ENCODE results near the gene NDUFB8. TPM values are rescaled to one million over a fixed set of nuclear protein-coding genes. Genes with fewer than 3 reads are reported as not detected.
"Not testable (repeated sequence)": the region's sequence is repeated elsewhere in the genome, so short reads cannot be mapped to it uniquely, and the experiment has no call there.

Gene NDUFB8
- total RNA-seq, result 100 to 1,000 TPM; 356 to 364 TPM
- long read RNA-seq, transcript NDUFB8-205 (4 exons, 829 nt), result minor isoform, 12 of 68 reads
- long read RNA-seq, transcript NDUFB8-201 (5 exons, 671 nt), result major isoform, 44 of 68 reads
- long read RNA-seq, partial matches to known transcripts, result 4 of 68 reads
- long read RNA-seq, other reads (novel, unspliced or antisense), result 7 of 68 reads

DNA sequence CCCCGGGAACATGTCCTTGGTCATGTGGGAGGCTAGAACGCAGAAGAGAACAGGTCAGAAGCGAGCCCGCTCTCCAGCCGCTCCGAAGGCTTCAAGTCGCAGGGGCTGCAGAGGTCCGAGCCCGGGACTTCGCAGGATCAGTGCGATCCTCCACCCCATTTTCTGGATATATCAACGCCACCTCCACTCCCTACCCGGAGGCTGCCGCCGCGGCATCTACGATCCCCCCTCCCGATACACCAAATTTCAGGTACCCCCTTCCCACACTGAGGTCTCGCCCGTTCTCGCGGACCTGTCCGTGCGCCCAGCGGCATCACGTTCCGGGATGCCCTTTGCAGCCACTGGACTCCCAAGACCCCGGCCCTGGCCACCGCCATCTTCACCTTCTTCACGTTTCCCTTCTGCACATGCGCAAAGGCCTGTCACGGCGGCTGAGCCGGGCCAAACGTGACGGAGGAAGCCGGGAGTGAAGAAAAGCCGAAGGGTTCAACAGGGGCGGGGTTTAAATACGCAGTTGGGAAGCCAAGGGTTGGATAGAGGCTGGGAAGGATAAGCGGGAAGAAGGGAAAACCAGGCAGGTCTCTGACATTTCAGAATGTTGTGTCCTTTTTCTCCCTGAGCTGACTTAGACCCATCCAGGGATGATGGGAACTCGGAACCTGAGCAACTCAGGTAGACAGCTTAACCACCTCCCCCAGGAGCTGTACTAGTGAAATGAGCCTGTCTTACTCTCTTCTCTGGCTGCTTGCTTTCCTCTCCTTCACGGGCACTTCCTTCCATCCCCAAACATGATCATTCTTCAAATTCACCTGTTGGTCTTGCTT is at the start of gene NDUFB8:
Gene NDUFB8, minus strand, starts transcription at position 397 of the 824 bp plus-strand sequence. Its CDS starts 20 bp downstream, at position 377.
- peak; percentile 93 for DNase-seq
- peak; percentile 95 to 96 for ATAC-seq
- intact Hi-C loops (cut with DNase I), result no loop called here

DNA sequence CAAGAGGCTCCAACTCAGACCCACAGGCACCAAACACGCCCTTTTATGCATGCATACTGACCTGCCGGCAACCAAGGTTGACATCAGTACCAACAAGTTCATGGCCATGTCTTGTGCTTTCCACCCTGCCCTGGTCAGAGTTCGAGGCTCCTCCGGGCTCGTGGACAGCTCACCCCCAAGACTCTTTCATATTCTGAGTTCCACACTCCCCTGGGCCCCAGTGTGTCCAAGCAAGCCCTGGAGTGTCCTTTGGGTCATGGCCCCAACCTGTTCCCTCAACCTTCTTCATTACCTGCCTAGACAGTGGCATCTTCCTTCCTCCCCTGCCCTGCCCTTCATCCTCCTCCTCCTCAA is 46.6 kb upstream of the NDUFB8 start:
- DNase-seq, result no peak
- ATAC-seq, result no peak
- intact Hi-C loops (cut with DNase I), result no loop called here

DNA sequence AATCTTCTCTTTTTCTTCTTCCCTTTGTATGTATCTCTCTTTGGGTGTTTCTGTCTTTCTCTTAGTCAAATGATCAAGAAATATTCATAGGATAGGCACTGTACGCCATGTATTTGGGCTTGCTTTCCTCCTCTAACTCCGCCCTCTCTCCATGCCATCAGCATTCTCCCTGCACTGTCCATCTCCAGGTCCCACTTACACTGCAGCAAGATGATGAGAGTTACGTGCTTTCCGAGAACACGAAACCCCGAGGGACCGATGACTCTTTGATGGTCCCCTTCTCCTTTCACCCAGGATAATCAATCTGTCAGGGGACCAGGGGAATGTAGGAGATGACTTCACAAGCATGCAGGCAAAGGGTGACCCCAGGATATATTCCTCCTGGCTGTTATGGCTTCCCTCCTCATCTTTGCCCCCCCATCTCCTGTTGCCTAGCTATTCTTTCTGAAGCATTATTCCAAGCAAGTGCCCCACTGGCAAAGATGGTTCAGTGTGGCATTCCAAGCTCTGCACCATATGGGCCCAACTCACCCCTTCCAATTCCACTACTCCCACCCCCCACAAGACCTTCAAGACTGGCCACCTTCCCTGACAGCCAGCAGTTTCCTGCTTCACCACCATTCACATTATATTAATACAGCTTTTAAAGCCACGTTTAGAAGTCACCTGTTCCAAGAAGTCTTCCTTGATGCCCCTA is 46.1 kb upstream of the NDUFB8 start:
- intact Hi-C loops (cut with DNase I), result no loop called here
- no peak for ATAC-seq
- no peak for DNase-seq

DNA sequence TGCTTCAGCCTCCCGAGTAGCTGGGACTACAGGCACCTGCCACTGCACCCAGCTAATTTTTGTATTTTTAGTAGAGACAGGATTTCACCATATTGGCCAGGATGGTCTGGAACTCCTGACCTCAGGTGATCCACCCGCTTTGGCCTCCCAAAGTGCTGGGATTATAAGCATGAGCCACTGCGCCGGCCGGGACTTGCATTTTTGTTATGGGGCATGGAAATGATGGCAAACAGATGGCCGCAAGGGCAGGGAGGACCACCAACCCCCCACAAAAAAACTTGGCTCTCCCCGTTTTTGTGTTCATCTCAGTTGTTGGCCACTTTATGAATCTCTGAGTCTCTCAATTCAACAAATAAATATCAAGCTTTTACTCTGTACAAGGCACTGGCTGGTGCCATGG is 45.5 kb upstream of the NDUFB8 start:
- ATAC-seq; intact Hi-C loops (cut with DNase I); DNase-seq: not testable (repeated sequence)

DNA sequence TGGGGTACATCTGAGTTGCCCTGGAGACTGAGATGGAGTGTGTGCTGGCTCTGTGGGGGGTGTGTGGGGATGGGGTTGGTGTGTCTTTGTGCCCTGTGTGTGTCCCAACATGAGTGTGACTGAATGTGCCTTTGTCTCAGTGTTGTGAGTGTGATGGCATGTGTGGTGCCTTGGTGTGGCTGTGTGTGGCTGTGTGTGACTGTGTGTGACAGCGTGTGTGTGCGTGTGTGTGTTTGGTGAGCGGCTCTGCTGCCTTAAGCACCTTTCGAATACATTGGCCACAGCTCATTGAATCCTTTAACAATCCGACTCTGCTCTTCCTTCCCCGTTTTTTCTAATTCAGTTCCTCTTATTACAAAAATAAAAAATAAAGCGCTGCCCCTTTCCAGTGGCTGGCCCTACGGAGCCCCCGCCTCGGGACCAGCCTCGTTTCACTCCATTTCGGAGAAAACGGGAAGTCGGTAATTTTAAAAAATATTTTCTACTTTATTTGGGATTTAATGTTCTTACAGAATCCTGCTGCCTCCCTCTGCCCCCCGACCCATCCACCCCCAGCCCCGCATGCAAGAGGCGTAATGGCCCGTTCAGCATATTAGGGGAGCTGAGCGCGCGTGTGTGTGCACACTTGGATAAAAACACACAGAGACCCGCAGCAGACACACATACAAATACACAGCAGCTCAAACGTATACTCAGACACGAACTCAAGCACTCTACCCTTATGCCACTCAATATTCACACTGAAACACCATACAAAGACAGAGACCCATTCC is 41.6 kb upstream of the NDUFB8 start:
- intact Hi-C loops (cut with DNase I), result no loop called here
- no peak for DNase-seq
- no peak for ATAC-seq

DNA sequence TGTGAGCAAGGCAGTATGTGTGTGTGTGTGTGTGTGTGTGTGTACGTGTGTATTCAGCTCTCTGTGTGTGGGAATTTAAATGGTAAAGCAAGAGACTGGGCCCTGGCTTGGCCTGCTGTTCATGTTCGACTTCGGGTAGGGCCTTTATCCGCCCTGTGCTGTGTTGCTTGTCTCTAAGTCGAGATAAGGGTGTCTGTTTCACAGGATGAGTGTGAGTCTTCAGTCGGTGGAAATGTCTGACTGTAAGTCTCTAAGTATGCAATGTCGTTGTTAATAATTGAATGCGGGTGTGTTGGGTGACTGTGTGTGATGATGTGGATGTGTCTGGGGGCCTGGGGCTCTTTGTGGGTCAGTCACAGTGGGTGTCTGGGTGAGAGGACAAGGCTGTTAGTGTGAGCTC is 40.8 kb upstream of the NDUFB8 start:
- no peak for DNase-seq
- intact Hi-C loops (cut with DNase I), result no loop called here
- ATAC-seq, result no peak

DNA sequence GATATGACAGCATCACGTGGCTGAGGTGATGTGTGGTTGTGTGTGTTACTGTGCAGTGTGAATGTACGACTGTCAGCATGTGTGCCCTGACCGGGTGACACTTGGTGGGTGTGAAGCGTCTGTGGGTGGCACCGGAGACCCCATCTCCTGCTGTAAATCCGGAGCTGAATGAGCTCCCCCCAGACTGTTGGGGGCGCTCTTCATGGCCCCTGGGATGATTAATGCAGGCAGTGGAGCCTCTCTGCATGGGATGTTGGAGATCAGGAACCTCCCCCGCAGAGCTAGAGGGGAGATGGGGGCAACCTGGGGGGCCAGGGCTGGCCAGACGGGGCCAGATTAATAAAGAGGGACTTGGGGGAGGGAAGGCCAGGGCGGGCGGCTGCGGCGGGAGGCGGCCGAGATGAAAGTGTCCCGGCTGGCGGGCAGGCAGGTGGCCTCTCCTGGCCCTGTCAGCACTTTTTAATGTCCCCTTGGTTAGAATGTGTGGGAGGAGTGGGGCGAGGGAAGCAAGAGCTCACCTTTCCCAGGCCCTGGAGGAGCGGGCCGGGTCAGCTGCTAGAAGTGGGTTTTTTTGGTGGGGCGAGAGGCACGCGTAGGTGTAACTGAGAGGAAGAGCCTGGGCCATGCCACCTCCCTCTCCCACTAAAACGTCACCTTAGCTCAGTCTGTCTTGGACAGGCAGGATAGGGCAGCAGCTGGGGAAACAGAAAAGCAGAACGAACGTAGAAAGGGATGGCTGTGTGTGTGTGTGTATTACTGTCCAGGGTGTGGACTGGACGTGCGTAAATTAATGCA is 40.2 kb upstream of the NDUFB8 start:
- intact Hi-C loops (cut with DNase I), result loop anchor here in 1 of 2 donors (10.0 kb wide), 1 partner anchor 315 kb away; no protein-coding TSS in a partner anchor
- DNase-seq (no peak), ATAC-seq (no peak)

DNA sequence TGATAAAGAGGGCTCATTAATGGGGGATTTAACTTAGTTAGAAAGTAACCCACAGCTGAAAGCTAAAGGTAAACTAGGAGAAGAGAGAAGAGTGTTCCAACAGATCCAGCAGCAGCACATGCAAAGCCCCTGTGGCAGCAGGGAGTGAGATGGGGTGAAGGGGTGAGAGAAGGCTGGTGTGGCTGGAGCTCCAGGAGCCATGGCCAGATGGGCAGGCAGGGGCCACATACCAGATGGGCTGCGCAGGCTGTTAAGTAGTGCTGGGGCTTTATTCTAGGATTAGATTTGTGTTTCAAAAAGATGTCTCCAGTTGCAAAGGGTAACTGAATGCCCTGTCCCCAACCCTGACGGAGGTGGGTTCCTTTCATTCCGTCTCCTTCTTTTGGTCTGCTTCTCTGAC is 39.2 kb upstream of the NDUFB8 start:
- intact Hi-C loops (cut with DNase I), result loop anchor here in 1 of 2 donors (10.0 kb wide), 1 partner anchor 316 kb away; no protein-coding TSS in a partner anchor

DNA sequence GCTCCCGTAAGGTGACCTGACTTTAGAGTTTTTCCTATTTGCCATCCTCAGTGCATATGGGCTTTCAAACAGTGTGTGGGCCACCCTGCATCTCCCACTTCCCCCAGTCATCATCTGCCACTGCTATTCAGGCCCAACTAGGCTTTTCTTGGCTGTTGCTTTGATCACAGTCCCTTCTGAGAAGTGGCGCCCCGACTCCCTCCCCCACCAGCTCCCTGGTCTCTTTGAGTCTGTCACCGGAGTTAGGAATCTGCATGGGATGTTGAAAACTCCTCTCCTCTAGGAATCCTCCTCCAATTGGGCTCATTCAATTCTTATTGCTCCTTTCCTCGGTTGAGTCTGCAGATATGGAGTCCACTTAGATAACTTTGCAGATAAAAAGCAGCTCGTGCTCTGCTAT is 38.2 kb upstream of the NDUFB8 start:
- intact Hi-C loops (cut with DNase I), result loop anchor here in 1 of 2 donors (10.0 kb wide), 1 partner anchor 317 kb away; no protein-coding TSS in a partner anchor
- ATAC-seq (no peak), DNase-seq (no peak)

More for the DNA sequence above, 39.2 kb upstream of the NDUFB8 start:
- no peak for DNase-seq
- ATAC-seq, result no peak

DNA sequence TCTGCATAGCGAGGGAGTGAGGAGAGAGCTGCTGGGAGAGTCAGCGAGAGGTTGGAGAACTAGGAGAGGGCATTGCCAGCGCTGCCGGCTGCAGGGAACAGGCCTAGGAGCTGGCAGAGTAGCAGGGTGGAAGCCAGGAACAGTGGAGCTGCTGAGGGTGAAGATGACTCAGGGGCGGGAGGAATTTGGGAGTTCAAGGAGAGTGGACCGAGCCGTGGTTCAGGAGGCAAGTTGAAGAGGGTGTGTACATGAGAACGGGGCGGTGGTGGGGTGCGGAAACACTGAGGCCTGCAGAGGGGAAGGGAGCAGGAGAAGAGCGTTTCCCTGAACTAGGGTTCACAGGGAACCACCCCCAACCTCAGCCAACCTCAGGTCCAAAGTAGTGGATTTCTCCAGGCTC is 37.6 kb upstream of the NDUFB8 start:
- DNase-seq (no peak), ATAC-seq (no peak)
- intact Hi-C loops (cut with DNase I), result loop anchor here in 1 of 2 donors (10.0 kb wide), 1 partner anchor 318 kb away; no protein-coding TSS in a partner anchor

DNA sequence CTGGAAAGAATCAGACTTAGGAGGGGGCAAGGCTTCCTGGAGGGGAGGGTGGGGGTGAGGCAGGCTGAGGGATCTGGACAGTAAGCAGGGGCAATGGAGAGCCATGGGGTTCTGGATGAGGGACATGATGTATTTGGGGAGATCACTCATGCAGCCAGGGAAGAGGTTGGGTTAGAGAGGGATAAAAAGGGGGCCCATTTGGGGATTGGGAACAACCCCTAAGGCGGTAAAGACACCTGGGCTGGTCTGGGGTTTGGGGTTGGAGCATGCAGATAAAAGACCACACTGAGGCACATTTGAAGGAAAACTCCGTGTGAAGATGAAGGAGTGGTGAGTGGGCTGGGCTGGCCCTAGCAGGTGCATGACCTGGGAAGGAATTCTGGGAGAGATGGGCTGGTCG is 36.9 kb upstream of the NDUFB8 start:
- ATAC-seq (no peak), DNase-seq (no peak)
- intact Hi-C loops (cut with DNase I), result loop anchor here in 1 of 2 donors (10.0 kb wide), 1 partner anchor 318 kb away; no protein-coding TSS in a partner anchor

DNA sequence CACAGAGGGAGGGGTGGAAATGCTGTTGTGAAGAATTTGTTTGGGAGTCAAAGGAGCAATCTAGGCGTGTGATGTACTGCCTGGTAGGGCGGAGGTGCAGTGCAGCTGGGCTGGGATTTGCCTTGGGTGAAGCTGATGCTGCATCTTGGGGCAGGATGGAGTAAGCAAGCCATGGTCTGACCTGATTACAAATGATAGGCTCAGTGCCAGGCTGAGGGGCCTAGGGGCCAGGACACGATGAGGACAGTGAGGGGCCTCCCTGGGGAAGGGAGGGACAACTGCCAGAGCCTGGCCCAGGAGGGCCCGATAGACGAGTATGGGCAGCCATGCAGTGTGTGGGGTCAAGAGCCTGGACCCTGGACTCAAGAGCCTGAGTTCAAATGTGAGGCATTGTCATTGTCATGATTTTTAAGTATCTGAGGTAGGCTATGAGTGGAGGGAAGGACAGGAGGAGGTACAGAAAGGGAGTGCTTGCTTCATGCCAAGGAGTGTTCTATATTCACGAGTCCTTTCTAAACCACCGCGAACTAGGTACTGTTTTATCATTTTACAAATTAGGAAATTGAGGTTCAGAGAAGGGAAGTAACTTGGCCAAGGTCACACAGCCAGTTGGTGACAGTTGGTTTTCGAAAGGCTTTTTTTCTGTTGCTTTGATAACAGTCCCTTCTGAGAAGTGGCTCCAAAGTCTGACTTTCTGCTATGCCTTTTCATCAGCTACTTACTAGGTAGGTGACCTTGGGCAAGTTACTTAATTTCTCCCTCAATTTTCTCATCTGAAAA is 35.7 kb upstream of the NDUFB8 start:
- DNase-seq, result no peak
- no peak for ATAC-seq
- intact Hi-C loops (cut with DNase I), result loop anchor here in 1 of 2 donors (10.0 kb wide), 1 partner anchor 319 kb away; no protein-coding TSS in a partner anchor

DNA sequence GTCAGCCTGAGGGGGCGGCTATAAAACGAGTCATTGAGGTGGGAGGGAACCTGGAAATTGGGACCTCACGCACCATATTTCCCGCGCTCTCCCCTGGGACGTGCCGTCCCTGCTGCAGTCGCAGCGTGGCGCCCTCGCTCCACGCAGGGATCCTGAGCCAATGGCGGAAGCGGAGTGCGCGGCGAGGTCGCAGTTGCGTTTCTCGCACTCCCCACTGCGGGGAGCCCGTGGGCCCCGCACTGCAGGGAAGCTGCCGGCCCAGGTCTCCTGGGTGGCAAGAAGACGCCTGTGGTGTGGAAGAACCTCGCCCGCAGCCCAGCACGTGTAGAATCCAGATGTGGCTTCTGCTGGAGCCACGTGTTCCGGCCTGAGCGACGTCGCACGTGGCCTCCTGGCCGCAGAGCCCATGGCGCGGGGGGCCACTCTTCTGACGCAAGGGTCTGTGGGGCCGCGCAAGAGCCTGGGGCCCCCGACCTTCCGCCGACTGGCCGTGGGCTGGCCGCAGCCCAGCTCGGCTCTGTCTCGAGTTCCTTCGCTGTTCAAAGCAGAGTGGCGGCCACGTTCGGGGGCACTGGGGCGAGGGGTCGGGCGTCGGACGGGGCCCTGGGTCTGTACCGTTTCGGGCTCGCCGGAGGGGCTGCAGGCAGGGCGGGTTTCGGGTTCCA is 32.5 kb upstream of the NDUFB8 start:
- intact Hi-C loops (cut with DNase I), result loop anchor here in 1 of 2 donors (10.0 kb wide), 1 partner anchor 323 kb away; no protein-coding TSS in a partner anchor
- peak; percentile 67 for DNase-seq
- peak; percentile 78 to 80 for ATAC-seq

DNA sequence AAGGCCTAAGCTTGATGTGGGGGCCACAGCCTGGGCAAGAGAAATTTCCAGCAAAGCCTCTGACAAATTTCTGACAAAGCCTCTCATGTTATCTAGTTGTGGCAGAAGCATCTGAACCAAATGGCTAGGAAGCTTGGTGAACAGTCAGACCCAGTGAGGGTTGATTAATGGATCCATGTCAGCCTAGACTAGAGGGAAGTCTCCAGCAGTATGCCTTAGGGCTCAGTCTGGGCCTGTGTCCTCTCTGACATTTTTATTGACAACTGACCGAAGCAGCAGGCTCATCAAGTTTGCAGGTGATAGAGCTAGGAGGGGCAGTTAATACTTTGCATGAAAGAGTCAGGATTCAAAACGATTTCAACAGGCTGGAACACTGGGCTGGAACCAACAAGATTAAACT is 31.3 kb upstream of the NDUFB8 start:
- DNase-seq (no peak), ATAC-seq (no peak)
- intact Hi-C loops (cut with DNase I), result loop anchor here (2.0 to 10.0 kb wide), 2 partner anchors 318 to 324 kb away; no protein-coding TSS in a partner anchor

DNA sequence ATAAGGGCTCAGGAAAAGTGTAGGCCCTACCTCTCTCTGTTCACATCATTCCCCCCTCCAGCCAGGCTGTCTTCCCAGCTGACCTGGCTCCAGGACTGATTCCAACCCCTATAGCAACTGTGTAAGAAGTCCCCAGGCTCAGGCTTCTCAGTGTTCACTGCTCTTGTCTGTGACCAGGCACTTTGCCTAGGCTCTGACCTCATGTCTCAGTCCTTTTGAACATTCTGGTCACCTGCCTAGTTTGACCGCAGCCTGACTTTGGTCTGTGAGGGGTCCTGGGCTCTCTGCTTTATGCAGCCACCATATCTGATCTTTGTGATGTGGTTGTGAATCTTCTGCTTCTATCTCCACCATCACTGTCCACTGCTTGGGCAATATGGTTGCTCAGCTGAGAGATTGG is 30.6 kb upstream of the NDUFB8 start:
- intact Hi-C loops (cut with DNase I), result loop anchor here (2.0 to 10.0 kb wide), 2 partner anchors 319 to 325 kb away; no protein-coding TSS in a partner anchor
- DNase-seq (no peak), ATAC-seq (no peak)

DNA sequence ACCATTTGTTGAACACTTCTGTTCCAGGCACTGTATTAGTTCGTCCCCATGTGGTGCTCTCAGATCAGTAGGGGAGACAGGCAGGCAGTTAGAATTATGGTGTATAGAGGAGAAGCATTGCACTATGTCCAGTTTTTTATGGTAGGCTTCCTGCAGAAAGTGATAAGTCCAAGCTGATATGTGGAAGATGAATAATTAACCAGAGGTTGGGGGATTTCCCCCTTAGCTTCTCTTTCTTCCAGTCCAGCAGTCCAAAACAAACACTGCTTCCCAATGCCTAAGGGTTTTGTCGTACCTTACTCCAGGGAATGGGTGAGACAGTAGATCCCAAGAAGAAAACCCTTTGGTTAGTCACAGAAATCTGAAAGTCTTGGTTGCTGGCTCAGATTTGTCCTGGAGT is 25.2 kb upstream of the NDUFB8 start:
- DNase-seq (no peak), ATAC-seq (no peak)
- intact Hi-C loops (cut with DNase I), result no loop called here

DNA sequence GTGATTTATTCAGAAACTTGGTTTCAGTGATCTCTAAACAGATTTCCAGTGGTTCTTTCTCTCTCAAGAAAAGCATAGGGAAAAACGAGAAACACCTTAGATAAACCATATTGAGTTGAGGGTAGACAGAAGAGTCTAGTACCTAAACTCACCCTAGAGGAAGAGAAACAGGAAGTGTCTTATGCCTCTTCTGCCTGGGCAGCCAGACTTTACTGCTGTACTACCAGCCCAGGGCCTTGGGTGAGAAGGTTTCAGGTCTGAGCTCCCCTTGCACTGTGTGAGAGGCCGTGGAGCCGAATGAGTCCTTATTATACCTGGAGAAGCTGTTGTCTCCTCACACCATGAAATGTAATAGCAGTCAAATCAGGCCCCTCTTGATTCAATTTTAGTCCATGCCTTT is 24.3 kb upstream of the NDUFB8 start:
- ATAC-seq (no peak), DNase-seq (no peak)
- intact Hi-C loops (cut with DNase I), result no loop called here

Data from left cardiac atrium (tissue), 4 donors.